Osteocyte (in vitro differentiated cells): Measurements from ENCODE around the gene ARHGEF7. TPM values are rescaled to one million over a fixed set of nuclear protein-coding genes. Genes with fewer than 3 reads are reported as not detected.

Experiments
- DNase-seq: peaks from one replicate; pipeline ENCODE4 v3.0.0; 2021; ENCODE audit warnings: mixed read lengths; ENCODE audit not compliant: unreplicated experiment; ENCODE audit errors: extremely low spot score
- H3K27ac Mint-ChIP-seq: one replicate; pipeline ENCODE4 v1.8.0; 2021; ENCODE audit warnings: mild to moderate bottlenecking, mixed read lengths; ENCODE audit not compliant: unreplicated experiment
- H3K27me3 Mint-ChIP-seq: one replicate; pipeline ENCODE4 v1.8.0; 2021; ENCODE audit warnings: mixed read lengths; ENCODE audit not compliant: unreplicated experiment
- H3K36me3 Mint-ChIP-seq: one replicate; pipeline ENCODE4 v1.8.0; 2021; ENCODE audit warnings: mixed read lengths; ENCODE audit not compliant: unreplicated experiment
- H3K4me1 Mint-ChIP-seq: one replicate; pipeline ENCODE4 v1.8.0; 2021; ENCODE audit warnings: mixed read lengths; ENCODE audit not compliant: unreplicated experiment
- H3K4me3 Mint-ChIP-seq: one replicate; pipeline ENCODE4 v1.8.0; 2021; ENCODE audit warnings: mild to moderate bottlenecking, moderate library complexity, mixed read lengths; ENCODE audit not compliant: unreplicated experiment
- H3K9me3 Mint-ChIP-seq: one replicate; pipeline ENCODE4 v1.8.0; 2021; ENCODE audit warnings: mixed read lengths; ENCODE audit not compliant: unreplicated experiment
- CTCF ChIP-seq: fragments of 200-600 bp; sonication (generic); IDR thresholded peaks from 2 replicates; pipeline ENCODE4 v1.5.0; 2021; ENCODE audit warnings: antibody characterized with exemption, mild to moderate bottlenecking, moderate library complexity
- total RNA-seq: library from RNA; stranded (reverse); gene quantifications from 2 replicates; pipeline ENCODE4 v1.2.1, GENCODE V29; 2021

The ARHGEF7 gene
- total RNA-seq, 1 donor from 2014 or later: 125 TPM

DNA sequence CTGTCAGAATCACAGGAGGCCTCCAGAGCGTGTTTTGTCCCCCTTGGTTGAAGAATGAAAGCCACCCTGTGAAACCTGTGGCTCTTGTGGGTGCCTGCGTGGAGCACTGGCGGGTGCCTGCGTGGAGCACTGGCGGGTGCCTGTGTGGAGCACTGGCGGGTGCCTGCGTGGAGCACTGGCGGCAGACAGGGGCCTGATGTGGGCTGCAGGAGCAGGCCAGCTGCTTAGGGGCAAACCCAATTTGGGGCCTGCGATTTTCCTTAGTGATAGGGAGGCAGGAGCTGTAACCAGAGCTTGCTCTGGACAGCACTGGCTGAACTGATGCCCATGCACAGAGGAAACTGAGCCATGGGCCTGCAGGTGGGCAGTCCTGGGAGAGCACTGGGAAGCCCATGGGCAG is 24.3 kb downstream of the ARHGEF7 start:
- Mint-ChIP-seq H3K9me3 (no peaks in the 10 kb centered on the region), H3K36me3 (peaks cover 11% of the 10 kb centered on the region), H3K27ac (peak overlapping the region; percentile 15), H3K4me1 (peaks cover 25% of the 10 kb centered on the region), H3K4me3 (no peak overlapping the region), H3K27me3 (no peaks in the 10 kb centered on the region)
- DNase-seq: no peak
- TF ChIP-seq CTCF: no peak

DNA sequence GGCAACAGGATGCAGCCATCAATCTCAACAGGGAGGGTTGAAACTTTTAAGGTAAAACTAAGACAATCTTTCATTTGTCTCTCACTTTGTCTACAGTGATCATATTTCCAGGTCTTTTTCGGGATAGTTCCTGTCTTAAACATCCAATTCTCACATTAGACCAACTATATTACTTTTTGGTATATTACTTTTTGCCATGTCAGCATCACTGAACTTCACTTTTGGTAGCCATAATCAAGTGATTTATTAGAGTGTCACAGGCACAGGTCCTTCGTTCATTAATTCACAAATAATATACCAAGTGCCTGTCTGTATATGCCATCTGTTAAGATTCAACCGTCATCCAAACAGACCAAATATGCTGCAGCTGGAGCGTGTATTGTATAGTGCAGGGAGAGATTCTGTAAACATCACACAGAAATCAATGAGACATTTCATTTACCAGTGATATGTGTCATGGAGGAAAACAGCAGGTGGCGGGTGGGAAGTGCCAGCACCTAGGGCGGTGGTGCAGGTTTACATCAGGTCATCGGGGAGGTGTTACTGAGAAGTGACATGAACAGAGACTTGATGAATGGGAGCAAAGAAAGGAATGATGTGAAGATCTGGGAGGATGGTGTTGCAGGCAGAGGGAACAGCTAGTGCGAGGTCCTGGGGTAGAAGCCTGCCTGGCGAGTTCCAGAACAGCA is 24.9 kb downstream of the ARHGEF7 start:
- no peaks in the 10 kb centered on the region for H3K9me3 Mint-ChIP-seq
- H3K27ac Mint-ChIP-seq: no peak overlapping the region
- peaks cover 29% of the 10 kb centered on the region for H3K4me1 Mint-ChIP-seq
- H3K27me3 Mint-ChIP-seq: no peaks in the 10 kb centered on the region
- no peak for TF ChIP-seq CTCF
- H3K36me3 Mint-ChIP-seq: peaks cover 13% of the 10 kb centered on the region
- no peak for DNase-seq
- H3K4me3 Mint-ChIP-seq: no peak overlapping the region

- no peaks in the 10 kb centered on the region for H3K9me3 Mint-ChIP-seq
- no peak overlapping the region for H3K4me3 Mint-ChIP-seq
- H3K27ac Mint-ChIP-seq: no peak overlapping the region
- TF ChIP-seq CTCF: no peak
- peaks cover 33% of the 10 kb centered on the region for H3K4me1 Mint-ChIP-seq
- H3K27me3 Mint-ChIP-seq: no peaks in the 10 kb centered on the region
- DNase-seq: no peak
- H3K36me3 Mint-ChIP-seq: peaks cover 13% of the 10 kb centered on the region
Observed at GRCh38 chr13:111140562-111141105, 25.5 kb downstream of the ARHGEF7 start.

- H3K27me3 Mint-ChIP-seq: no peaks in the 10 kb centered on the region
- DNase-seq: no peak
- no peak overlapping the region for H3K4me3 Mint-ChIP-seq
- no peaks in the 10 kb centered on the region for H3K9me3 Mint-ChIP-seq
- H3K36me3 Mint-ChIP-seq: peaks cover 10% of the 10 kb centered on the region
- TF ChIP-seq CTCF: no peak
- peak overlapping the region; percentile 77 for H3K27ac Mint-ChIP-seq
- H3K4me1 Mint-ChIP-seq: peaks cover 37% of the 10 kb centered on the region
Observed at GRCh38 chr13:111142472-111142871, 27.4 kb downstream of the ARHGEF7 start.

- peak overlapping the region; percentile 77 for H3K27ac Mint-ChIP-seq
- peaks cover 10% of the 10 kb centered on the region for H3K36me3 Mint-ChIP-seq
- no peak overlapping the region for H3K4me3 Mint-ChIP-seq
- H3K4me1 Mint-ChIP-seq: peaks cover 37% of the 10 kb centered on the region
- no peaks in the 10 kb centered on the region for H3K9me3 Mint-ChIP-seq
- no peak for TF ChIP-seq CTCF
- no peak for DNase-seq
- no peaks in the 10 kb centered on the region for H3K27me3 Mint-ChIP-seq
Observed at GRCh38 chr13:111143865-111144540, 28.9 kb downstream of the ARHGEF7 start.
